Effector CD4-positive, alpha-beta T cell (primary cell): ENCODE data around the gene ATP10A.

Experiments
- DNase-seq: peaks from one replicate; pipeline ENCODE4 v3.0.0-alpha.2; 2020

ATP10A gene

DNA sequence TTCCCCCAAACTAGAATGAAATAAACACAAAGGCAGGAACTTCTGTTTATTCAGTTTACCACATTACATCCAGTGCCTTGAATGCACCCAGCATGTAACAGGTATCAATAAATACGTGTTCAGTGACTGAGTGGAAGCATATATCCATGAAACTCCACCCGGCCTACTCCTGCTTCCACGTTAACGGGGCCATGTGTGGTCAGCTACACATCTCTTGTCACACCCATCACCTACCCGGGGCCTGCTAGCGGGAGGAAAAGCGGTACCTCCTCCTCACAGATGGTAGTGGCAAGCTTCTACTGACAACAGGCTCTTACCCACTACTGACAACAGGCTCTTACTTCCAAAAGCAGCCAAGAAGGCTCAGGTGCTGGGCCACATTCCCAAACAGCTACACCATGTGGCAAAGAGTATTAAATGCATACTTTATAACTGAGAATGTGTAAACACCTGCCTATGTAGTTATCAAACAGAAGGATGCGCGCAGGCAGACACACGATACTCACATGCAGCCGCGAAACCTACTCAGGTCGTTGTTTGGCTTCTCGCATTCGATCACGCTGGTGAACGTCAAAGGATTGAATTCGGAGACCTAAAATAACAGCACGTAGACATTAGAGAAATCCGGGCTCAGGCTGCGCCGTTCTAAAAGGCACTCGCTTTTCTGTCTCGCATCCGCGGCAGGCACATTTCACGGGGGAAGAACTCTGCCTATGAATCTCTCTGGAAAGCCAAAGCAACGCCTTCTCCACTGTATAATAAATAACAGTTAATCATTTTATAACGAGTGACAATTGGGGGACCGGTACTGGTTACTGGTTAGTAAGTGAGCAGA is 127.4 kb downstream of the ATP10A start:
- DNase-seq = no peak

- no peak for DNase-seq
Observed at GRCh38 chr15:25734680-25735355, 128.3 kb downstream of the ATP10A start.

- DNase-seq = no peak
Observed at GRCh38 chr15:25733856-25734679, 129.1 kb downstream of the ATP10A start.

GRCh38 chr15:25733036-25733855 is 129.9 kb downstream of the ATP10A start:
- no peak for DNase-seq

DNA sequence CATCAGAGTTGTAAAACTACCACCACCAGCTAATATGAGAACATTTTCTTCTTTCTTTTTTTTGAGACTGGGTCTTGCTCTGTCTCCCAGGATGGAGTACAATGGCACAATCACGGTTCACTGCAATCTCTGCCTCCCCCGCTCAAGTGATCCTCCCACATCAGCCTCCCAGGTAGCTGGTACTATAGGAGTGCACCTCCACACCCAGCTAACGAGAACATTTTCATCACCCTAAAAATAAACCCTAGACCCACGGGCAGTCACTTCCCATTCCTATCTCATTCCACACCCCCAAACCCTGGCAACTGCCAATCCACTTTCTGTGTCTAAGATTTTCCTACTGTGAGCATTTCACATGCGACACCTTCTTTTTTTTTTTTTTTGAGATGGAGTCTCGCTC is 130.9 kb downstream of the ATP10A start:
- no peak for DNase-seq

GRCh38 chr15:25731411-25731810 is 131.7 kb downstream of the ATP10A start:
- no peak for DNase-seq

DNA sequence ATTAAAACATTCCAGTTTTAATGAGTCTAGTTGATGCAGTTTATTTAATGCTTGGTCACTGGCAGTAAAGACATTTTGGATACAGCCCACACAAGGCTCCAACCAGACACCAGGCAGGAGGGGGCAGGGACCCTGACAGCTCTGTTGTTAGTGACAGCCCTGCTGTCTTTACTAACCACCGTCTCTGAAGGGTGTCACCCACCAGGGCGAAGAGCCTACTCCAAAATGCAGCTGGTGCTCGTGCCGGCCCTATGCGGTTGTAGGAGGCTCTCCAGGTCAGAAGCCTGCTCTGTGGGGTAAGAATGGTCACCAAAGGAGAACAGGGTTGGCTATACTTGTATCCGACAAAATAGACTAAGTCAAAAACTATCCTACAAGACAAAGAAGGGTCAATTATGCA is 132.2 kb downstream of the ATP10A start:
- no peak for DNase-seq

GRCh38 chr15:25728816-25729215 is 134.3 kb downstream of the ATP10A start:
- DNase-seq = no peak

DNA sequence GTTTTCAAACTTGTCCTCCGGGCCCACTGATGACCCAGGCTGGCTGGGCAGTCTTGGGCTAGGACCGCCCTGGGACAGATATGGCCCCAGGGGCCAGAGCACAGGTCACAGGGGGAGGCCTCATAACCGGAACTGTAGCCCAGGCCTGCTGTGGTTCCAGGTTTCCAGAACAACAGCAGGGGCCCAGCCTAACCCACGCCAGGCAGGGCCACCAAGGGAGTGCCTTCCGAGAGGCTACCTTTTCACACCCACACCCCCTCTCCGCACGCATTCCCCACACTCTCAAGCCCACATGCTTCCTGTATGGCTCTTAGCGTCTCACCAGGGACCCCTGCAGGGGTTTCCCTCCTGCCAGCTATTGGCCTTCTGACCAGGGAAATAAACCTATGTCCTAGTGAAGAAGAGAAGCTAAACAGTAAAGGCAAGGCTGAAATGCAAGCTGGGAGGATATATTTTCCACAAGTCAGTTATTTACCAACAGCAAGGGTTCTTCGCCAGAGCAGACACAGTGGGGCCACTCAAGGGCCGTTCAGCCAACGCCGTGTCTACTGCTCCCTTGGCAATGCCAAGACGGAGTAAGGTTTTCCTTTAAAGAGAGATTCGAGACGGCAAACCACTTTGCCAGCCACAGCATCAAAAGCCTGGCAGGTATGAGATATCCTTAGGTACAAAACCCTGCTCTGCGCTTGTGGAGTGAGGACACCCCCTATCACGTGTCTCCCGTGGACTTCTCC is 135.1 kb downstream of the ATP10A start:
- DNase-seq = no peak

DNA sequence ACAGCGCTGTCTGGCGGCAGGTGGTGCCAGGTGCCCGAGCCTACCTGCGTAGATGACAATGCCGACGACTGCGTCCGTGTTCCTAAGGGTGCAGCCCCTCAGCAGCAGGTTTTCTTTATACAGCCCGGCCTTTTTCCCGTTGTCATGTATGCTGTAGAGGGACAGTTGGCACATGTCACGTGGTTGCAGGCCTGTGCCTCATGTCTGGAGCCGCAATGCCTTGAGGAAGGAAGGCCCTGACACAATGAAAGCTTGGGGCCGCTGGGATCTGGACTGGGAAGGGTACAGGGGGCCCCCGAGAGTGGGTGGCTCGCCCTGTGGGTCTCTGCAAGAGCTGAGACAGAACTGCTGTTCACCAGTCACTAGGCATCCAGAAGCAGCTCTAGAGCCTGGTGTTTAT is 136.0 kb downstream of the ATP10A start:
- no peak for DNase-seq

DNA sequence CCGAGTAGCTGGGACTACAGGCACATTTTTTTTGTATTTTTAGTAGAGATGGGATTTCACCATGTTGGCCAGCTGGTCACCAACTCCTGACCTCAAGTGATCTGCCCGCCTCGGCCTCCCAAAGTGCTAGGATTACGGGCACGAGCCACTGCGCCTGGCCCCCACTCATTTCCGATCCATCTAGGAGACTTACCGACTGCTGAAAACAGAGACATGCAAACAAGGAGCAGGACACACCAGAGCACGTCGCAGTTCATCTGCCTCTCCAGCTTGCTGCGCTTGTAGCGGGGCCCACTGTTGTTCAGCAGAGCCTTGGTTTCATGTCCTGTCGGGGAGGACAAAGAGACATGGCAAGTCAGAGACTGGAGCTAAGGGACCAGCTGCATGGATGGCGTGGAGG is 137.4 kb downstream of the ATP10A start:
- DNase-seq = no peak

GRCh38 chr15:25724899-25725298 is 138.2 kb downstream of the ATP10A start:
- no peak for DNase-seq

DNA sequence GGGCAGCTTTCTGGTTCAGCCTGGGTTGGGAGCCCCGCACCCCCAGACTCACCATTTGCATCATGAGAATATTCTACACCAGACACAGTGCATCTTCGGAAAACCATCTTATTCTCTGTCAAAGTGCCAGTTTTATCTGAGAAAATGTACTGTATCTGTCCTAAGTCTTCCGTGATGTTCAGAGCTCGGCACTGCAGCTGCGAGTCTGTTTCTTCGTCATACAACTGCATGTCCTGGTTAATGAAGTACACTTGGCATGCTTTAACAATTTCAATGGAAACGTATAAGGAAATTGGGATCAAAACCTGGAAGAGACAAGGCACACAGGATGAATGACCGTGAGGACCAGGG is 141.5 kb downstream of the ATP10A start:
- DNase-seq = no peak

GRCh38 chr15:25719101-25719985 is 143.8 kb downstream of the ATP10A start:
- DNase-seq = no peak

DNA sequence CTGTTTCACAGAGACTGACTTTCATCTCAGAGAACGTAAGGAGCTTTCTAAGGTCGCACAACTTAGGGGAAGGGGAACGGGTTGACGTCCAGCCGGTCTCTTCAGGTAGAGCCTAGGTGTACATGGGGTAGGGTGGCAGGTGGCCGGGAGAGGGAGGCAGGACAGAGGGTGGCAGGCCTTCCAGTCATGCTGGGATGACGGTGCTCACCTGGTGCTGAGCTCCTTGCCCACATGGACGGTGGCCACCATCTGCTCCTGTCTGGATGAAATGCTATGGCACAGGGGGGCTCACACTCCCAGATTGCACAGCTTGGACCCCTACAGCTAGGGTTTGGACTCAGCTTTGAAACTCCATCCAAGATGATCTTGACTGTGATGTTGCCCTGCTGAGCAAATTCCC is 144.5 kb downstream of the ATP10A start:
- no peak for DNase-seq

DNA sequence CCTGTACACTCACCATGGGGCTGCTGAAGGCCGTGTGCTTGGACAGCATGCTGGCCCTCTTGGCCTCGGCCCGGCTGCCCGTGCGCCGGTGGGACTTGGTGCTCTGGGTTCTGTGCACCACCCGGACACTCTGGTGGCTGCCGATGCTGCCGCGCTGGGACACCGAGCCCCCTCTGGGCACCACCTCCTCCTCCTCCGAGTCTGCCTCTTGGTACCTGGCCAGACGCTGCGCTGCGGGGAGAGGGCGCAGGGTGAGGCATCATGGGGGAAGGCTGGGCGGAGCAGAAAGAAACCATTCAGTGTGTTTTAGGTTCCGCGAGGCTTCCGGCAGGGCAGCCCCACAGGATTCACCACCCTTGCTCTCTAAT is 145.0 kb downstream of the ATP10A start:
- DNase-seq = no peak

DNA sequence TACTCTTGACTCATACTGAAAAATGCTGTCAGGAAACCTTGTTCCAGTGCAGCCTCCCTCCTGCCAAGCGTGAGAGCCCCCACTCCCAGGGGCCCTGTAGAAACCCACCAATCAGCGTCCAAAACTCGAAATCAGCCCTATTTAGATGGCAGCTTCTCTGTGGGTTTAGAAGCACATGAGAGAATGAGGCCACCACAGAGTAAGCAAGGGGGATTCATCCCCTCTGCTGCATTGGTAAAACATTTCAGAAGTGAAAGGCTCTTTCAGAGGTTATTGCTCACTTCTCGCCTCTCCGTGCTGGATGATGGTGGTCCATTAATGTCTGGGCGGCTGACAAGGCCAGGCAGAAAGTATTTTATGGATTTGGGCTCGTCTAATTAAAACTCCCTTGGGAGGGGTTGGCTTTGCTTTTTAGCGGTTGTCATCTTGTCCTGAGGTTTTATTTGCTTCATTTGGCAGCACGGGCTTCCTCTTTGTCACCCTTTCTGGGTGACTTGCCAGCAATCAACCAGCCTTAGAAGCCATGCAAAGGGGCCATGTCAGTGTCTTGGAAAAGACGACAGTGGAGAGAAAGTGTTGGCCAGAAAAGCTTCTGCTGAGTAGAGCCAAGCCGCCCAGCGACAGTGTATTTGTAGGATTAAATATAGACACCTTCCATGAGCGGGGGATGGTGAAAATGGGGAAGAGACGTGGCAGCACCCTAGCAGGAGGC is 145.5 kb downstream of the ATP10A start:
- no peak for DNase-seq

DNA sequence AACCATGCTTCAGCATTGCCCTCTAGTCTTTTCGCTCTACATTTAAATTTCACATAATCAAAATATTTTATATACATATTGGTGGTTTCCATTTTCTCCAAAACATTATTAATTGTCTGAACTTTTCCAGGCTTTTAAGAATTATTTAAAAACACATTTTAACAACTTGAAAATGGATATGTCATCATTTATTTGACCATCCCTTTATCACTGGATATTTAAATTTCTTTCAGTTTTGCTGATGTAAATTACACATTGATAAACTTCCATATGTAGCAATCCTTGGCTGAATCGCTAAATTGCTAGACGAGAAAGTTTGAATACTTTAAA is 146.0 kb downstream of the ATP10A start:
- no peak for DNase-seq

GRCh38 chr15:25716414-25717126 is 146.6 kb downstream of the ATP10A start:
- DNase-seq = no peak
